Measurements from ENCODE around the gene TMEM165.
A peak's percentile ranks its signal among the peaks of the same experiment; 100 is the strongest.

Gene TMEM165

GRCh38 chr4:55406545-55406944, 10.8 kb downstream of the TMEM165 start:
- no peak for DNase-seq (ENCODE audit: low read depth)

GRCh38 chr4:55407119-55407518, 11.4 kb downstream of the TMEM165 start:
- no peak for DNase-seq (ENCODE audit: low read depth)

GRCh38 chr4:55407764-55408163, 12.0 kb downstream of the TMEM165 start:
- DNase-seq (ENCODE audit: low read depth): no peak

- DNase-seq (ENCODE audit: low read depth): no peak
Observed at GRCh38 chr4:55409468-55410171, 13.9 kb downstream of the TMEM165 start.

- DNase-seq (ENCODE audit: low read depth): no peak
Observed at GRCh38 chr4:55410431-55410830, 14.7 kb downstream of the TMEM165 start.

GRCh38 chr4:55411621-55412020, 15.9 kb downstream of the TMEM165 start:
- no peak for DNase-seq (ENCODE audit: low read depth)

GRCh38 chr4:55416176-55416575, 20.4 kb downstream of the TMEM165 start:
- no peak for DNase-seq (ENCODE audit: low read depth)

GRCh38 chr4:55424791-55425190, 29.0 kb downstream of the TMEM165 start:
- no peak for DNase-seq (ENCODE audit: low read depth)

- DNase-seq (ENCODE audit: low read depth): no peak
Observed at GRCh38 chr4:55431710-55432336, 36.1 kb downstream of the TMEM165 start.

- DNase-seq (ENCODE audit: low read depth): no peak
Observed at GRCh38 chr4:55435141-55435841, 39.5 kb downstream of the TMEM165 start.

- DNase-seq (ENCODE audit: low read depth): no peak
Observed at GRCh38 chr4:55437356-55437796, 41.6 kb downstream of the TMEM165 start.

- DNase-seq (ENCODE audit: low read depth): no peak
Observed at GRCh38 chr4:55437823-55438222, 42.1 kb downstream of the TMEM165 start.

- DNase-seq (ENCODE audit: low read depth): no peak
Observed at GRCh38 chr4:55438314-55438713, 42.6 kb downstream of the TMEM165 start.

GRCh38 chr4:55439023-55439422, 43.3 kb downstream of the TMEM165 start:
- no peak for DNase-seq (ENCODE audit: low read depth)

- no peak for DNase-seq (ENCODE audit: low read depth)
Observed at GRCh38 chr4:55440786-55441185, 45.0 kb downstream of the TMEM165 start.

GRCh38 chr4:55442541-55442940, 46.8 kb downstream of the TMEM165 start:
- no peak for DNase-seq (ENCODE audit: low read depth)

GRCh38 chr4:55444827-55445226, 49.1 kb downstream of the TMEM165 start:
- no peak for DNase-seq (ENCODE audit: low read depth)

- peak; percentile 77 for DNase-seq (ENCODE audit: low read depth)
Observed at GRCh38 chr4:55445921-55446577, 50.3 kb downstream of the TMEM165 start.

GRCh38 chr4:55446578-55446922, 50.8 kb downstream of the TMEM165 start:
- no peak for DNase-seq (ENCODE audit: low read depth)

GRCh38 chr4:55447108-55447708, 51.5 kb downstream of the TMEM165 start:
- no peak for DNase-seq (ENCODE audit: low read depth)

- no peak for DNase-seq (ENCODE audit: low read depth)
Observed at GRCh38 chr4:55447831-55448230, 52.1 kb downstream of the TMEM165 start.

- no peak for DNase-seq (ENCODE audit: low read depth)
Observed at GRCh38 chr4:55450566-55450965, 54.8 kb downstream of the TMEM165 start.

Data from HS-5 (cell line).